22Rv1 (cell line): ENCODE results near the gene LGALS3BP.

ENCODE experiments used
- H3K27ac ChIP-seq: fragments of 450-650 bp; 2 replicates; pipeline ENCODE4 v1.5.1; 2017
- CTCF ChIP-seq: fragments of 450-650 bp; IDR thresholded peaks from 2 replicates; pipeline ENCODE4 v1.5.1; 2017; ENCODE audit warnings: mild to moderate bottlenecking
- ZFX ChIP-seq: fragments of 450-650 bp; IDR thresholded peaks from 2 replicates; pipeline ENCODE4 v1.6.1; 2017; ENCODE audit warnings: antibody characterized with exemption, borderline replicate concordance

Gene LGALS3BP

GRCh38 chr17:78979780-78980623 is at the start of gene LGALS3BP:
LGALS3BP (minus strand) TSS chr17:78979923; CDS start chr17:78977191, 2,732 bp downstream.
- no peak within 1 kb of the TSS for H3K27ac ChIP-seq
- TF ChIP-seq ZFX (no peak), CTCF (no peak)

- TF ChIP-seq CTCF (peak; percentile 52), ZFX (no peak)
- H3K27ac ChIP-seq = no peak overlapping the region
Observed at GRCh38 chr17:79028496-79029326, 49.0 kb upstream of the LGALS3BP start.

GRCh38 chr17:79027925-79028491 is 48.3 kb upstream of the LGALS3BP start:
- no peak overlapping the region for H3K27ac ChIP-seq
- TF ChIP-seq ZFX (no peak), CTCF (no peak)

GRCh38 chr17:79027274-79027924 is 47.7 kb upstream of the LGALS3BP start:
- TF ChIP-seq CTCF (no peak), ZFX (no peak)
- H3K27ac ChIP-seq = peak overlapping the region; percentile 63

GRCh38 chr17:79026376-79027273 is 46.9 kb upstream of the LGALS3BP start:
- H3K27ac ChIP-seq = peak overlapping the region; percentile 63
- TF ChIP-seq CTCF (no peak), ZFX (no peak)
